Liver (tissue), 3 donors: Measurements from ENCODE around the gene AGT.

Source experiments
- ATF3 ChIP-seq: IDR thresholded peaks from 2 replicates; pipeline ENCODE4 v1.6.1; 2016; ENCODE audit warnings: antibody characterized with exemption
- EGR1 ChIP-seq, 2 donors: IDR thresholded peaks; 2 replicates each; pipeline ENCODE4 v1.6.1; 2016 to 2018; ENCODE audit warnings: antibody characterized with exemption in 2 of 2, low read depth in 2 of 2
- FOXA1 ChIP-seq: IDR thresholded peaks from 2 replicates; pipeline ENCODE4 v1.6.1; 2016; ENCODE audit warnings: antibody characterized with exemption
- GABPA ChIP-seq, 2 donors: IDR thresholded peaks in 1 of 2; conservative IDR thresholded peaks in 1 of 2; 2 replicates each; pipeline ENCODE4 v1.6.1; 2016; ENCODE audit warnings: antibody characterized with exemption in 2 of 2, mild to moderate bottlenecking in 1 of 2, moderate library complexity in 1 of 2
- RAD21 ChIP-seq, 2 donors: IDR thresholded peaks; 2 replicates each; pipeline ENCODE4 v1.6.1; 2016; ENCODE audit warnings: antibody characterized with exemption in 2 of 2, mild to moderate bottlenecking in 2 of 2
- REST ChIP-seq: IDR thresholded peaks from 2 replicates; pipeline ENCODE4 v1.6.1; 2016; ENCODE audit warnings: antibody characterized with exemption, mild to moderate bottlenecking
- RXRA ChIP-seq, 2 donors: IDR thresholded peaks; 2 replicates each; pipeline ENCODE4 v1.6.1; 2017 to 2018; ENCODE audit warnings: antibody characterized with exemption in 2 of 2, mild to moderate bottlenecking in 1 of 2
- SP1 ChIP-seq: IDR thresholded peaks from 2 replicates; pipeline ENCODE4 v1.6.1; 2018; ENCODE audit warnings: antibody characterized with exemption, mild to moderate bottlenecking
- TAF1 ChIP-seq: conservative IDR thresholded peaks from 2 replicates; pipeline ENCODE4 v1.6.1; 2016; ENCODE audit warnings: antibody characterized with exemption, mild to moderate bottlenecking
- YY1 ChIP-seq: IDR thresholded peaks from 2 replicates; pipeline ENCODE4 v1.6.1; 2016; ENCODE audit warnings: antibody characterized with exemption, mild to moderate bottlenecking
- ZBTB33 ChIP-seq: IDR thresholded peaks from 2 replicates; pipeline ENCODE4 v1.6.1; 2016; ENCODE audit warnings: antibody characterized with exemption
- TF ChIP-seq, protein P1 (sequence below): fragments of 150-350 bp; IDR thresholded peaks from 2 replicates; pipeline ENCODE4 v1.5.1; 2017; ENCODE audit warnings: improper control_type of control experiment, low read depth, low read length; ENCODE audit not compliant: missing input control
- TF ChIP-seq, protein P2 (sequence below): IDR thresholded peaks from 2 replicates; pipeline ENCODE4 v1.6.1; 2016; ENCODE audit warnings: antibody characterized with exemption
- donor health status: healthy.
- donor health status: healthy.

DNA sequence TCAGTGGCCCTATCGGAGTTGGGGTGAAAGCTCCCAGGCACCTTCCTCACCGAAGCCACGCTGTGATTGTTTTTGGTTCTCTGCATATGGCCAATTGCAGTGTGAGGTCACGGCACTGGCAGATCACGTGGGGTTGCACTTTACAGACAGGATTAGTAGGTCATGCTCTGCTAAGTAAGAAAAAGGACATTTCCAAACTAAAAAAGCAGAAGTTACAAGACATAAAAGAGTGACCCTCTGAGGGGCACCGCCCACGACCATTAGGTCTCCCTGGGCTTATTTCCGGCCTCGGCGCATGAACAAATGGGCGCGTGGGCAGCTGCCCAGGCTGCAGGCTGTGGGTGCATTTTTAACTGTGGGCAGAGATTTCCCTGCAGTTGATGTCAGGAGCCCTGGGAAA lies 35.2 kb upstream of the AGT start:
- TF ChIP-seq GABPA (IDR thresholded peaks at IDR 0.05 in 1 of 2, conservative IDR thresholded peaks at IDR 0.05 in 1 of 2) (no peak), RAD21 (IDR thresholded peaks at IDR 0.05) (no peak), ZBTB33 (no peak), SP1 (no peak), YY1 (no peak), RXRA (IDR thresholded peaks at IDR 0.05) (no peak), TAF1 (no peak), ATF3 (no peak), REST (no peak), FOXA1 (no peak), EGR1 (IDR thresholded peaks at IDR 0.05; ENCODE audit: low read depth in 2 of 2) (no peak)
- TF ChIP-seq, protein P1, sequence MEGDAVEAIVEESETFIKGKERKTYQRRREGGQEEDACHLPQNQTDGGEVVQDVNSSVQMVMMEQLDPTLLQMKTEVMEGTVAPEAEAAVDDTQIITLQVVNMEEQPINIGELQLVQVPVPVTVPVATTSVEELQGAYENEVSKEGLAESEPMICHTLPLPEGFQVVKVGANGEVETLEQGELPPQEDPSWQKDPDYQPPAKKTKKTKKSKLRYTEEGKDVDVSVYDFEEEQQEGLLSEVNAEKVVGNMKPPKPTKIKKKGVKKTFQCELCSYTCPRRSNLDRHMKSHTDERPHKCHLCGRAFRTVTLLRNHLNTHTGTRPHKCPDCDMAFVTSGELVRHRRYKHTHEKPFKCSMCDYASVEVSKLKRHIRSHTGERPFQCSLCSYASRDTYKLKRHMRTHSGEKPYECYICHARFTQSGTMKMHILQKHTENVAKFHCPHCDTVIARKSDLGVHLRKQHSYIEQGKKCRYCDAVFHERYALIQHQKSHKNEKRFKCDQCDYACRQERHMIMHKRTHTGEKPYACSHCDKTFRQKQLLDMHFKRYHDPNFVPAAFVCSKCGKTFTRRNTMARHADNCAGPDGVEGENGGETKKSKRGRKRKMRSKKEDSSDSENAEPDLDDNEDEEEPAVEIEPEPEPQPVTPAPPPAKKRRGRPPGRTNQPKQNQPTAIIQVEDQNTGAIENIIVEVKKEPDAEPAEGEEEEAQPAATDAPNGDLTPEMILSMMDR: no peak
- TF ChIP-seq, protein P2, sequence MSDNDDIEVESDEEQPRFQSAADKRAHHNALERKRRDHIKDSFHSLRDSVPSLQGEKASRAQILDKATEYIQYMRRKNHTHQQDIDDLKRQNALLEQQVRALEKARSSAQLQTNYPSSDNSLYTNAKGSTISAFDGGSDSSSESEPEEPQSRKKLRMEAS: no peak
